Neural cell (in vitro differentiated cells): ENCODE data around the gene LIMS2. TPM values are rescaled to one million over a fixed set of nuclear protein-coding genes. Genes with fewer than 3 reads are reported as not detected.

Experiments
- H2AFZ ChIP-seq: fragments of 200-600, 300-800 bp; sonication (generic), shearing (Covaris generic); 2 replicates; pipeline ENCODE4 v1.6.0; 2014; ENCODE audit warnings: low read depth, mild to moderate bottlenecking, antibody characterized with exemption, low read length, moderate library complexity
- H3F3A ChIP-seq: fragments of 200-600 bp; shearing (Covaris generic); 2 replicates; pipeline ENCODE4 v1.6.1; 2016; ENCODE audit warnings: mild to moderate bottlenecking, moderate library complexity, mixed read lengths, antibody characterized with exemption, low read length; ENCODE audit not compliant: insufficient read depth, poor library complexity, severe bottlenecking
- H3K27ac ChIP-seq: fragments of 200-600, 300-800 bp; sonication (generic), shearing (Covaris generic); 2 replicates; pipeline ENCODE4 v1.5.1; 2014; ENCODE audit warnings: mild to moderate bottlenecking, low read length, moderate library complexity
- H3K27me3 ChIP-seq: fragments of 300-800, 200-600 bp; sonication (generic), shearing (Covaris generic); 2 replicates; pipeline ENCODE4 v1.6.0; 2014; ENCODE audit warnings: mild to moderate bottlenecking, low read depth, low read length, moderate library complexity; ENCODE audit not compliant: insufficient read depth
- H3K36me3 ChIP-seq: fragments of 300-800, 200-600 bp; sonication (generic), shearing (Covaris generic); 2 replicates; pipeline ENCODE4 v1.5.1; 2014; ENCODE audit warnings: mild to moderate bottlenecking, antibody characterized with exemption, low read length, moderate library complexity; ENCODE audit not compliant: insufficient read depth
- H3K4me2 ChIP-seq: fragments of 300-800, 200-600 bp; sonication (generic), shearing (Covaris generic); 2 replicates; pipeline ENCODE4 v1.6.0; 2014; ENCODE audit warnings: mild to moderate bottlenecking, low read length
- H3K4me3 ChIP-seq: fragments of 300-800, 200-600 bp; sonication (generic), shearing (Covaris generic); 2 replicates; pipeline ENCODE4 v1.5.1; 2014; ENCODE audit warnings: mild to moderate bottlenecking, low read length, moderate library complexity
- H3K79me2 ChIP-seq: fragments of 200-600 bp; shearing (Covaris generic); replicated peaks from 2 replicates; pipeline ENCODE4 v1.6.0; 2014; ENCODE audit warnings: mild to moderate bottlenecking, low read length, moderate library complexity; ENCODE audit not compliant: insufficient read depth
- H3K9ac ChIP-seq: fragments of 300-800, 200-600 bp; sonication (generic), shearing (Covaris generic); 2 replicates; pipeline ENCODE4 v1.6.1; 2016; ENCODE audit warnings: mild to moderate bottlenecking, low read length, mixed read lengths
- H3K9me2 ChIP-seq: fragments of 200-600 bp; shearing (Covaris generic); 2 replicates; pipeline ENCODE4 v1.6.1; 2016; ENCODE audit warnings: mild to moderate bottlenecking, low read length, mixed read lengths; ENCODE audit not compliant: insufficient read depth
- H3K9me3 ChIP-seq: fragments of 200-600, 300-800 bp; sonication (generic), shearing (Covaris generic); 2 replicates; pipeline ENCODE4 v1.6.1; 2016; ENCODE audit warnings: mild to moderate bottlenecking, mixed run types, low read length, moderate library complexity, mixed read lengths
- H4K20me1 ChIP-seq: fragments of 200-600 bp; shearing (Covaris generic); 2 replicates; pipeline ENCODE4 v1.6.1; 2016; ENCODE audit warnings: mild to moderate bottlenecking, mixed run types; ENCODE audit not compliant: insufficient read depth
- CTCF ChIP-seq: fragments of 450-650 bp; IDR thresholded peaks from 2 replicates; pipeline ENCODE4 v1.5.1; 2014; ENCODE audit warnings: antibody characterized with exemption, mild to moderate bottlenecking, moderate library complexity; ENCODE audit not compliant: poor library complexity, severe bottlenecking
- EP300 ChIP-seq: fragments of 450-650 bp; conservative IDR thresholded peaks from 2 replicates; pipeline ENCODE4 v1.6.1; 2014; ENCODE audit warnings: antibody characterized with exemption, mild to moderate bottlenecking, moderate library complexity; ENCODE audit not compliant: poor library complexity, severe bottlenecking
- EZH2 ChIP-seq: fragments of 200-600, 300-800 bp; shearing (Covaris generic), sonication (generic); IDR thresholded peaks from 2 replicates; pipeline ENCODE4 v1.6.1; 2014; ENCODE audit warnings: antibody characterized with exemption, low read length, borderline replicate concordance, mild to moderate bottlenecking; ENCODE audit not compliant: insufficient read depth, poor library complexity, severe bottlenecking
- MXI1 ChIP-seq: fragments of 450-650 bp; conservative IDR thresholded peaks from 2 replicates; pipeline ENCODE4 v1.6.1; 2014; ENCODE audit warnings: antibody characterized with exemption, mild to moderate bottlenecking; ENCODE audit not compliant: poor library complexity, severe bottlenecking
- POLR2AphosphoS5 ChIP-seq: IDR thresholded peaks from 2 replicates; pipeline ENCODE4 v1.6.1; 2012
- RAD21 ChIP-seq: fragments of 450-650 bp; conservative IDR thresholded peaks from 2 replicates; pipeline ENCODE4 v1.6.1; 2014; ENCODE audit warnings: antibody characterized with exemption, mild to moderate bottlenecking, moderate library complexity
- REST ChIP-seq: IDR thresholded peaks from 2 replicates; pipeline ENCODE4 v1.6.1; 2012; ENCODE audit warnings: borderline replicate concordance
- SMC3 ChIP-seq: fragments of 450-650 bp; conservative IDR thresholded peaks from 2 replicates; pipeline ENCODE4 v1.6.1; 2014; ENCODE audit warnings: antibody characterized with exemption, mild to moderate bottlenecking, moderate library complexity; ENCODE audit not compliant: poor library complexity
- TAF1 ChIP-seq: IDR thresholded peaks from 2 replicates; pipeline ENCODE4 v1.6.1; 2012; ENCODE audit warnings: low read depth
- polyA plus RNA-seq: library from polyadenylated mRNA; depleted of rRNA; stranded (reverse); fragments of >200 nt; gene quantifications from 2 replicates; pipeline ENCODE4 v1.2.3, GENCODE V29; 2014

The LIMS2 gene
- polyA plus RNA-seq, 1 donor from 2014 or later = not detected

- Histone ChIP-seq H3K4me2 (no peak overlapping the region), H3K4me3 (no peak overlapping the region), H3K9me3 (no peaks in the 10 kb centered on the region), H3K79me2 (no peaks in the 10 kb centered on the region), H3K27ac (no peak overlapping the region), H4K20me1 (no peaks in the 10 kb centered on the region), H3K36me3 (no peaks in the 10 kb centered on the region), H3F3A (no peaks in the 10 kb centered on the region), H3K9me2 (no peaks in the 10 kb centered on the region), H3K27me3 (peaks cover 26% of the 10 kb centered on the region), H3K9ac (no peak overlapping the region), H2AFZ (no peak overlapping the region)
- TF ChIP-seq TAF1 = no peak
- no peak for TF ChIP-seq RAD21
- TF ChIP-seq CTCF = no peak
Measured at GRCh38 chr2:127664065-127664894, 11.1 kb downstream of the LIMS2 start.

GRCh38 chr2:127663566-127664064 is 11.7 kb downstream of the LIMS2 start:
- no peak overlapping the region for H3K4me3 ChIP-seq
- no peaks in the 10 kb centered on the region for H3K36me3 ChIP-seq
- no peaks in the 10 kb centered on the region for H3F3A ChIP-seq
- H3K79me2 ChIP-seq = no peaks in the 10 kb centered on the region
- no peaks in the 10 kb centered on the region for H4K20me1 ChIP-seq
- TF ChIP-seq EP300 = no peak
- TF ChIP-seq CTCF = no peak
- no peak for TF ChIP-seq EZH2
- TF ChIP-seq POLR2AphosphoS5 = no peak
- no peak for TF ChIP-seq REST
- no peak for TF ChIP-seq SMC3
- no peak for TF ChIP-seq MXI1
- TF ChIP-seq RAD21 = no peak
- TF ChIP-seq TAF1 = no peak
- H3K27ac ChIP-seq = no peak overlapping the region
- H3K4me2 ChIP-seq = no peak overlapping the region
- H3K9me2 ChIP-seq = no peaks in the 10 kb centered on the region
- H3K9me3 ChIP-seq = no peaks in the 10 kb centered on the region
- H3K9ac ChIP-seq = no peak overlapping the region
- no peak overlapping the region for H2AFZ ChIP-seq
- H3K27me3 ChIP-seq = peaks cover 26% of the 10 kb centered on the region
